ENCODE data around the gene SLC38A3.

SLC38A3 gene

GRCh38 chr3:50163572-50164455, 41.3 kb upstream of the SLC38A3 start:
- Histone ChIP-seq H3K9me3 (ENCODE audit: control insufficient read depth, insufficient read depth, low read length) (no peaks in the 10 kb centered on the region), H3K4me1 (ENCODE audit: control insufficient read depth, insufficient read depth, low read length) (peaks cover 29% of the 10 kb centered on the region), H3K27me3 (ENCODE audit: control insufficient read depth, insufficient read depth, low read length) (no peaks in the 10 kb centered on the region), H3K36me3 (ENCODE audit: control insufficient read depth, insufficient read depth, low read length) (peaks cover 43% of the 10 kb centered on the region), H3K9ac (ENCODE audit: low read depth, low read length) (no peak overlapping the region), H3K4me3 (ENCODE audit: low read depth, low read length) (no peak overlapping the region), H3K27ac (ENCODE audit: low read depth, low read length) (no peak overlapping the region)

GRCh38 chr3:50164481-50164880, 40.6 kb upstream of the SLC38A3 start:
- H3K4me1 ChIP-seq (ENCODE audit: control insufficient read depth, insufficient read depth, low read length): peaks cover 25% of the 10 kb centered on the region
- H3K36me3 ChIP-seq (ENCODE audit: control insufficient read depth, insufficient read depth, low read length): peaks cover 38% of the 10 kb centered on the region
- H3K27ac ChIP-seq (ENCODE audit: low read depth, low read length): no peak overlapping the region

GRCh38 chr3:50164984-50165909, 39.8 kb upstream of the SLC38A3 start:
- H3K27me3 ChIP-seq (ENCODE audit: control insufficient read depth, insufficient read depth, low read length): no peaks in the 10 kb centered on the region
- peaks cover 26% of the 10 kb centered on the region for H3K4me1 ChIP-seq (ENCODE audit: control insufficient read depth, insufficient read depth, low read length)
- no peaks in the 10 kb centered on the region for H3K9me3 ChIP-seq (ENCODE audit: control insufficient read depth, insufficient read depth, low read length)
- peaks cover 30% of the 10 kb centered on the region for H3K36me3 ChIP-seq (ENCODE audit: control insufficient read depth, insufficient read depth, low read length)
- no peak overlapping the region for H3K4me3 ChIP-seq (ENCODE audit: low read depth, low read length)
- no peak overlapping the region for H3K9ac ChIP-seq (ENCODE audit: low read depth, low read length)
- H3K27ac ChIP-seq (ENCODE audit: low read depth, low read length): no peak overlapping the region

More at GRCh38 chr3:50164481-50164880, 40.6 kb upstream of the SLC38A3 start:
- Histone ChIP-seq H3K9me3 (ENCODE audit: control insufficient read depth, insufficient read depth, low read length) (no peaks in the 10 kb centered on the region), H3K9ac (ENCODE audit: low read depth, low read length) (no peak overlapping the region), H3K4me3 (ENCODE audit: low read depth, low read length) (no peak overlapping the region), H3K27me3 (ENCODE audit: control insufficient read depth, insufficient read depth, low read length) (no peaks in the 10 kb centered on the region)

GRCh38 chr3:50165910-50166538, 39.0 kb upstream of the SLC38A3 start:
- H3K36me3 ChIP-seq (ENCODE audit: control insufficient read depth, insufficient read depth, low read length): peaks cover 27% of the 10 kb centered on the region
- H3K9me3 ChIP-seq (ENCODE audit: control insufficient read depth, insufficient read depth, low read length): no peaks in the 10 kb centered on the region
- H3K27me3 ChIP-seq (ENCODE audit: control insufficient read depth, insufficient read depth, low read length): no peaks in the 10 kb centered on the region
- H3K9ac ChIP-seq (ENCODE audit: low read depth, low read length): no peak overlapping the region
- peak overlapping the region; percentile 33 for H3K27ac ChIP-seq (ENCODE audit: low read depth, low read length)
- peaks cover 31% of the 10 kb centered on the region for H3K4me1 ChIP-seq (ENCODE audit: control insufficient read depth, insufficient read depth, low read length)
- no peak overlapping the region for H3K4me3 ChIP-seq (ENCODE audit: low read depth, low read length)

- Histone ChIP-seq H3K9ac (ENCODE audit: low read depth, low read length) (no peak overlapping the region), H3K4me1 (ENCODE audit: control insufficient read depth, insufficient read depth, low read length) (peaks cover 31% of the 10 kb centered on the region)
Observed at GRCh38 chr3:50166620-50167019, 38.5 kb upstream of the SLC38A3 start.

GRCh38 chr3:50167069-50167840, 37.8 kb upstream of the SLC38A3 start:
- Histone ChIP-seq H3K36me3 (ENCODE audit: control insufficient read depth, insufficient read depth, low read length) (peaks cover 14% of the 10 kb centered on the region; the same call in 1 of the 2 replicates), H3K9ac (ENCODE audit: low read depth, low read length) (no peak overlapping the region), H3K27me3 (ENCODE audit: control insufficient read depth, insufficient read depth, low read length) (no peaks in the 10 kb centered on the region), H3K4me3 (ENCODE audit: low read depth, low read length) (no peak overlapping the region), H3K4me1 (ENCODE audit: control insufficient read depth, insufficient read depth, low read length) (peaks cover 31% of the 10 kb centered on the region), H3K9me3 (ENCODE audit: control insufficient read depth, insufficient read depth, low read length) (no peaks in the 10 kb centered on the region), H3K27ac (ENCODE audit: low read depth, low read length) (peak overlapping the region; percentile 45)

More at GRCh38 chr3:50166620-50167019, 38.5 kb upstream of the SLC38A3 start:
- peaks cover 21% of the 10 kb centered on the region; the same call in 1 of the 2 replicates for H3K36me3 ChIP-seq (ENCODE audit: control insufficient read depth, insufficient read depth, low read length)
- peak overlapping the region; percentile 45 for H3K27ac ChIP-seq (ENCODE audit: low read depth, low read length)
- no peak overlapping the region for H3K4me3 ChIP-seq (ENCODE audit: low read depth, low read length)
- no peaks in the 10 kb centered on the region for H3K27me3 ChIP-seq (ENCODE audit: control insufficient read depth, insufficient read depth, low read length)
- no peaks in the 10 kb centered on the region for H3K9me3 ChIP-seq (ENCODE audit: control insufficient read depth, insufficient read depth, low read length)

GRCh38 chr3:50167841-50168209, 37.2 kb upstream of the SLC38A3 start:
- Histone ChIP-seq H3K27me3 (ENCODE audit: control insufficient read depth, insufficient read depth, low read length) (no peaks in the 10 kb centered on the region), H3K4me1 (ENCODE audit: control insufficient read depth, insufficient read depth, low read length) (peaks cover 31% of the 10 kb centered on the region), H3K9ac (ENCODE audit: low read depth, low read length) (no peak overlapping the region), H3K27ac (ENCODE audit: low read depth, low read length) (no peak overlapping the region), H3K36me3 (ENCODE audit: control insufficient read depth, insufficient read depth, low read length) (peaks cover 11% of the 10 kb centered on the region; the same call in 1 of the 2 replicates), H3K4me3 (ENCODE audit: low read depth, low read length) (no peak overlapping the region), H3K9me3 (ENCODE audit: control insufficient read depth, insufficient read depth, low read length) (no peaks in the 10 kb centered on the region)

GRCh38 chr3:50168388-50168787, 36.7 kb upstream of the SLC38A3 start:
- Histone ChIP-seq H3K27ac (ENCODE audit: low read depth, low read length) (no peak overlapping the region), H3K4me3 (ENCODE audit: low read depth, low read length) (no peak overlapping the region), H3K9ac (ENCODE audit: low read depth, low read length) (no peak overlapping the region), H3K27me3 (ENCODE audit: control insufficient read depth, insufficient read depth, low read length) (no peaks in the 10 kb centered on the region), H3K36me3 (ENCODE audit: control insufficient read depth, insufficient read depth, low read length) (peaks cover 6% of the 10 kb centered on the region; the same call in 1 of the 2 replicates), H3K4me1 (ENCODE audit: control insufficient read depth, insufficient read depth, low read length) (peaks cover 31% of the 10 kb centered on the region), H3K9me3 (ENCODE audit: control insufficient read depth, insufficient read depth, low read length) (no peaks in the 10 kb centered on the region)

GRCh38 chr3:50168791-50169190, 36.3 kb upstream of the SLC38A3 start:
- H3K4me3 ChIP-seq (ENCODE audit: low read depth, low read length): no peak overlapping the region
- H3K36me3 ChIP-seq (ENCODE audit: control insufficient read depth, insufficient read depth, low read length): peaks cover 9% of the 10 kb centered on the region
- H3K9me3 ChIP-seq (ENCODE audit: control insufficient read depth, insufficient read depth, low read length): no peaks in the 10 kb centered on the region
- H3K27me3 ChIP-seq (ENCODE audit: control insufficient read depth, insufficient read depth, low read length): no peaks in the 10 kb centered on the region
- H3K9ac ChIP-seq (ENCODE audit: low read depth, low read length): no peak overlapping the region
- no peak overlapping the region for H3K27ac ChIP-seq (ENCODE audit: low read depth, low read length)
- H3K4me1 ChIP-seq (ENCODE audit: control insufficient read depth, insufficient read depth, low read length): peaks cover 31% of the 10 kb centered on the region

GRCh38 chr3:50169232-50169832, 35.7 kb upstream of the SLC38A3 start:
- H3K36me3 ChIP-seq (ENCODE audit: control insufficient read depth, insufficient read depth, low read length): peaks cover 13% of the 10 kb centered on the region
- H3K4me1 ChIP-seq (ENCODE audit: control insufficient read depth, insufficient read depth, low read length): peaks cover 31% of the 10 kb centered on the region
- H3K4me3 ChIP-seq (ENCODE audit: low read depth, low read length): no peak overlapping the region
- no peak overlapping the region for H3K27ac ChIP-seq (ENCODE audit: low read depth, low read length)
- H3K27me3 ChIP-seq (ENCODE audit: control insufficient read depth, insufficient read depth, low read length): no peaks in the 10 kb centered on the region
- H3K9me3 ChIP-seq (ENCODE audit: control insufficient read depth, insufficient read depth, low read length): no peaks in the 10 kb centered on the region
- H3K9ac ChIP-seq (ENCODE audit: low read depth, low read length): no peak overlapping the region

Measured in HUES48 (cell line).